Central memory CD4-positive, alpha-beta T cell (primary cell): ENCODE data around the gene DAZAP1.

Experiments
- DNase-seq: peaks from one replicate; pipeline ENCODE4 v3.0.0; 2022

DAZAP1 gene

GRCh38 chr19:1377176-1377964 is 30.0 kb upstream of the DAZAP1 start:
- DNase-seq: no peak

- DNase-seq: no peak
Observed at GRCh38 chr19:1377965-1378785, 29.2 kb upstream of the DAZAP1 start.

GRCh38 chr19:1379126-1379905 is 28.1 kb upstream of the DAZAP1 start:
- DNase-seq: no peak

- DNase-seq: no peak
Observed at GRCh38 chr19:1379961-1380489, 27.4 kb upstream of the DAZAP1 start.

- DNase-seq: no peak
Observed at GRCh38 chr19:1382250-1382649, 25.1 kb upstream of the DAZAP1 start.

GRCh38 chr19:1383017-1383311 is 24.4 kb upstream of the DAZAP1 start:
- no peak for DNase-seq

- DNase-seq: peak; percentile 92
Observed at GRCh38 chr19:1383312-1384084, 23.9 kb upstream of the DAZAP1 start, which contains the start of gene NDUFS7. TSS of gene NDUFS7 (plus strand) at chr19:1383907. CDS start at chr19:1383927, 20 bp downstream.

GRCh38 chr19:1384085-1384462 is 23.3 kb upstream of the DAZAP1 start:
- no peak for DNase-seq

- DNase-seq: no peak
Observed at GRCh38 chr19:1384478-1385110, 22.8 kb upstream of the DAZAP1 start.

- DNase-seq: no peak
Observed at GRCh38 chr19:1385816-1386215, 21.6 kb upstream of the DAZAP1 start.

GRCh38 chr19:1386945-1387683 is 20.3 kb upstream of the DAZAP1 start:
- no peak for DNase-seq

GRCh38 chr19:1387684-1388636 is 19.4 kb upstream of the DAZAP1 start:
- DNase-seq: no peak

- no peak for DNase-seq
Observed at GRCh38 chr19:1388637-1389026, 18.8 kb upstream of the DAZAP1 start.

- no peak for DNase-seq
Observed at GRCh38 chr19:1389033-1389940, 18.1 kb upstream of the DAZAP1 start.

- DNase-seq: no peak
Observed at GRCh38 chr19:1390890-1391423, 16.4 kb upstream of the DAZAP1 start.

- no peak for DNase-seq
Observed at GRCh38 chr19:1392407-1392806, 15.0 kb upstream of the DAZAP1 start.

- DNase-seq: no peak
Observed at GRCh38 chr19:1392939-1393530, 14.4 kb upstream of the DAZAP1 start.

- no peak for DNase-seq
Observed at GRCh38 chr19:1393841-1394240, 13.5 kb upstream of the DAZAP1 start.
